Inflammatory macrophage treated with lipopolysaccharide for 4 hours (primary cell): Measurements from ENCODE around the gene PRIMA1.

Experiments
- DNase-seq: peaks from one replicate; pipeline ENCODE4 v3.0.0-alpha.2; 2020

PRIMA1 gene

GRCh38 chr14:93751946-93752655 is 36.2 kb downstream of the PRIMA1 start:
- no peak for DNase-seq

GRCh38 chr14:93749076-93749420 is 39.2 kb downstream of the PRIMA1 start:
- no peak for DNase-seq

- DNase-seq: no peak
These were observed 39.8 kb downstream of the PRIMA1 start for GRCh38 chr14:93748208-93749075.

GRCh38 chr14:93747560-93747959 is 40.7 kb downstream of the PRIMA1 start:
- no peak for DNase-seq

- no peak for DNase-seq
These were observed 41.2 kb downstream of the PRIMA1 start for GRCh38 chr14:93747102-93747501.

GRCh38 chr14:93745603-93746273 is 42.5 kb downstream of the PRIMA1 start:
- no peak for DNase-seq

GRCh38 chr14:93744876-93745275 is 43.4 kb downstream of the PRIMA1 start:
- no peak for DNase-seq

GRCh38 chr14:93744176-93744575 is 44.1 kb downstream of the PRIMA1 start:
- DNase-seq: no peak

GRCh38 chr14:93743270-93744060 is 44.8 kb downstream of the PRIMA1 start:
- no peak for DNase-seq

GRCh38 chr14:93742761-93743160 is 45.5 kb downstream of the PRIMA1 start:
- DNase-seq: no peak

- no peak for DNase-seq
These were observed 46.6 kb downstream of the PRIMA1 start for GRCh38 chr14:93741556-93742230.

GRCh38 chr14:93737634-93738033 is 50.7 kb downstream of the PRIMA1 start:
- DNase-seq: no peak

GRCh38 chr14:93736378-93737014 is 51.8 kb downstream of the PRIMA1 start:
- no peak for DNase-seq

GRCh38 chr14:93735206-93735605 is 53.1 kb downstream of the PRIMA1 start:
- DNase-seq: no peak

GRCh38 chr14:93734086-93734822 is 54.0 kb downstream of the PRIMA1 start:
- no peak for DNase-seq

- DNase-seq: no peak
These were observed 54.7 kb downstream of the PRIMA1 start for GRCh38 chr14:93733631-93734030.

GRCh38 chr14:93733231-93733630 is 55.1 kb downstream of the PRIMA1 start:
- no peak for DNase-seq

- DNase-seq: no peak
These were observed 55.8 kb downstream of the PRIMA1 start for GRCh38 chr14:93732524-93732923.

GRCh38 chr14:93731753-93732152 is 56.5 kb downstream of the PRIMA1 start:
- DNase-seq: no peak

- no peak for DNase-seq
These were observed 58.3 kb downstream of the PRIMA1 start for GRCh38 chr14:93729993-93730392.

- no peak for DNase-seq
These were observed 59.7 kb downstream of the PRIMA1 start for GRCh38 chr14:93728651-93729016.
